Spleen (tissue), 11 donors: ENCODE data around the gene KRTAP5-3. TPM values are rescaled to one million over a fixed set of nuclear protein-coding genes. Genes with fewer than 3 reads are reported as not detected.
"Not testable (repeated sequence)": the region's sequence is repeated elsewhere in the genome, so short reads cannot be mapped to it uniquely, and the experiment has no call there.

Source experiments
- DNase-seq: peaks from one replicate; pipeline ENCODE4 v3.0.0-alpha.2; 2020
- H3K27ac ChIP-seq, 8 donors: fragments of 200-600 bp; sonication (generic) in 7 of 8; 1 replicate in 4 of 8; 2 replicates in 4 of 8; pipeline versions ENCODE4 v1.5.0 to v1.8.0; 2016 to 2021; ENCODE audit warnings: inconsistent platforms in 4 of 8, mild to moderate bottlenecking in 4 of 8, moderate library complexity in 1 of 8
- H3K27me3 ChIP-seq, 7 donors: fragments of 200-600 bp; sonication (generic) in 6 of 7; replicated peaks in 1 of 7; 1 replicate in 4 of 7; 2 replicates in 3 of 7; pipeline versions ENCODE4 v1.5.0 to v1.8.0; 2016 to 2021; ENCODE audit warnings: inconsistent platforms in 3 of 7, mild to moderate bottlenecking in 1 of 7
- H3K36me3 ChIP-seq, 6 donors: fragments of 200-600 bp; sonication (generic) in 5 of 6; 1 replicate in 4 of 6; 2 replicates in 2 of 6; pipeline versions ENCODE4 v1.5.0 to v1.8.0; 2016 to 2021; ENCODE audit warnings: inconsistent platforms in 2 of 6
- H3K4me1 ChIP-seq, 6 donors: fragments of 200-600 bp; sonication (generic) in 5 of 6; 1 replicate in 3 of 6; 2 replicates in 3 of 6; pipeline versions ENCODE4 v1.5.0 to v1.8.0; 2016 to 2021; ENCODE audit warnings: inconsistent platforms in 3 of 6
- H3K4me3 ChIP-seq, 8 donors: fragments of 200-600 bp; sonication (generic) in 7 of 8; 1 replicate in 4 of 8; 2 replicates in 4 of 8; pipeline versions ENCODE4 v1.5.0 to v1.8.0; 2016 to 2021; ENCODE audit warnings: inconsistent platforms in 4 of 8, mild to moderate bottlenecking in 4 of 8, moderate library complexity in 2 of 8
- H3K9me3 ChIP-seq, 8 donors: fragments of 200-600 bp; sonication (generic) in 7 of 8; 1 replicate in 4 of 8; 2 replicates in 4 of 8; pipeline versions ENCODE4 v1.5.0 to v1.8.0; 2016 to 2021; ENCODE audit warnings: inconsistent platforms in 4 of 8
- POLR2A ChIP-seq, 3 donors: fragments of 450-650 bp; IDR thresholded peaks; one replicate each; pipeline ENCODE4 v1.5.1; 2017; ENCODE audit warnings: antibody characterized with exemption in 3 of 3, mild to moderate bottlenecking in 1 of 3
- POLR2AphosphoS5 ChIP-seq, 3 donors: sonication (generic); formaldehyde crosslinking; IDR thresholded peaks; one replicate each; pipeline ENCODE4 v1.5.1; 2017; ENCODE audit warnings: antibody characterized with exemption in 3 of 3
- WGBS, 5 donors: extraction: QIAGEN DNeasy Blood & Tissue Kit in 3 of 5; methylation state at CpG; one replicate each; pipeline versions ENCODE4 v1.1.5 to v1.1.7; 2013 to 2018; 5-methylcytosine and 5-hydroxymethylcytosine counted together
- intact Hi-C: fragments of 100-400 bp; cut with DNase I; formaldehyde crosslinking; loops from one replicate; pipeline ENCODE4 v1.15.0; 2023; ENCODE audit warnings: low total_unique reads
- polyA plus RNA-seq, 3 donors: library from polyadenylated mRNA; stranded (reverse); fragments of 200-250 nt; gene quantifications; one replicate each; pipeline ENCODE4 v1.2.1, GENCODE V29; 2013
- total RNA-seq, 7 donors: library from RNA; depleted of rRNA in 3 of 7; stranded (reverse); fragments of >200 nt in 3 of 7; fragmentation: NEBNext Ultra II Directional in 4 of 7; extraction: Animal tissue kit (Norgen Biotek cat#: 25700) in 4 of 7; gene quantifications; one replicate each; pipeline versions ENCODE4 v1.1.0 to v1.2.1, GENCODE V29; 2016 to 2021
- TF ChIP-seq, protein P1 (sequence below), 11 experiments: fragments of 200-600 bp in 7 of 11; fragments of 450-650 bp in 4 of 11; sonication (generic) in 4 of 11; IDR thresholded peaks in 8 of 11; conservative IDR thresholded peaks in 3 of 11; 1 replicate in 7 of 11; 2 replicates in 4 of 11; pipeline versions ENCODE4 v1.4.0 to v1.8.0; 2016 to 2021; ENCODE audit warnings: antibody characterized with exemption in 11 of 11, inconsistent platforms in 4 of 11, mild to moderate bottlenecking in 1 of 11
- donor health status: healthy with polysubstance abuse.
- donor health status: DM: no; HTN: no; CAD: no; lungs with moderate emphysema.
- donor health status: DM: no; HTN: no; CAD: no.
- donor health status: Bipolar disorder and iron deficiency.
- donor health status: healthy.
- donor health status: DM: no; HTN: no; CAD: no.
- donor health status: DM: yes; HTN: yes; CAD: no.

Gene KRTAP5-3
- total and polyA plus RNA-seq, 10 donors = not detected

DNA sequence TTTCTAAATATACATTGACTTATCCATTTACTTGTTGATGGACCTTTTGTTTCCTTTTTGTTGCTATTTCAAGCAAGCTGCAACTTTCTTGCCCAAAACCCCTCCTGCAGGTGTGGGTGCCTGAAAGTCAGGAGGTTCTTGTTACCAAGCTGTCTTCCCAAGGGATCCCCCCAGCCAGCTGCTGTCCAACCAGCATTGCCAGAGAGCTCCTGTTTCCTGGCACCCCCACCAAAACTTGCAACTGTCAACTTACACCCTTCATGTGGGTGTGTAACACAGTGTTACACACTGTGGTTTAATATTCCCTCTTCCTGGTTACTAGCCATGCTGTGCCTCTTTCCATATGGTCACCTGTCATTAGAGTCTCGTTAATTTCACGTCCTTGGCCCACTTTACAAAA is 21.6 kb downstream of the KRTAP5-3 start:
- peaks cover 0 to 6% (median 0%) of the 10 kb centered on the region in 8 donors for H3K9me3 ChIP-seq
- peaks cover 3 to 22% (median 9%) of the 10 kb centered on the region in 6 donors for H3K4me1 ChIP-seq
- WGBS, 5 donors = 67 to 81% (median 76%) methylated on average over 2 of the region's 2 CpGs
- peak; percentile 12 for DNase-seq
- H3K27ac ChIP-seq = no peak overlapping the region
- H3K4me3 ChIP-seq = no peak overlapping the region
- TF ChIP-seq, protein P1, sequence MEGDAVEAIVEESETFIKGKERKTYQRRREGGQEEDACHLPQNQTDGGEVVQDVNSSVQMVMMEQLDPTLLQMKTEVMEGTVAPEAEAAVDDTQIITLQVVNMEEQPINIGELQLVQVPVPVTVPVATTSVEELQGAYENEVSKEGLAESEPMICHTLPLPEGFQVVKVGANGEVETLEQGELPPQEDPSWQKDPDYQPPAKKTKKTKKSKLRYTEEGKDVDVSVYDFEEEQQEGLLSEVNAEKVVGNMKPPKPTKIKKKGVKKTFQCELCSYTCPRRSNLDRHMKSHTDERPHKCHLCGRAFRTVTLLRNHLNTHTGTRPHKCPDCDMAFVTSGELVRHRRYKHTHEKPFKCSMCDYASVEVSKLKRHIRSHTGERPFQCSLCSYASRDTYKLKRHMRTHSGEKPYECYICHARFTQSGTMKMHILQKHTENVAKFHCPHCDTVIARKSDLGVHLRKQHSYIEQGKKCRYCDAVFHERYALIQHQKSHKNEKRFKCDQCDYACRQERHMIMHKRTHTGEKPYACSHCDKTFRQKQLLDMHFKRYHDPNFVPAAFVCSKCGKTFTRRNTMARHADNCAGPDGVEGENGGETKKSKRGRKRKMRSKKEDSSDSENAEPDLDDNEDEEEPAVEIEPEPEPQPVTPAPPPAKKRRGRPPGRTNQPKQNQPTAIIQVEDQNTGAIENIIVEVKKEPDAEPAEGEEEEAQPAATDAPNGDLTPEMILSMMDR (IDR thresholded peaks at IDR 0.05 in 8 of 11, conservative IDR thresholded peaks at IDR 0.05 in 3 of 11) = no peak
- TF ChIP-seq POLR2AphosphoS5 (IDR thresholded peaks at IDR 0.05) (no peak), POLR2A (IDR thresholded peaks at IDR 0.05) (no peak)
- no peaks in the 10 kb centered on the region for H3K36me3 ChIP-seq
- intact Hi-C loops = no loop called here
- H3K27me3 ChIP-seq = peaks cover 0 to 71% (median 4%) of the 10 kb centered on the region in 7 donors

DNA sequence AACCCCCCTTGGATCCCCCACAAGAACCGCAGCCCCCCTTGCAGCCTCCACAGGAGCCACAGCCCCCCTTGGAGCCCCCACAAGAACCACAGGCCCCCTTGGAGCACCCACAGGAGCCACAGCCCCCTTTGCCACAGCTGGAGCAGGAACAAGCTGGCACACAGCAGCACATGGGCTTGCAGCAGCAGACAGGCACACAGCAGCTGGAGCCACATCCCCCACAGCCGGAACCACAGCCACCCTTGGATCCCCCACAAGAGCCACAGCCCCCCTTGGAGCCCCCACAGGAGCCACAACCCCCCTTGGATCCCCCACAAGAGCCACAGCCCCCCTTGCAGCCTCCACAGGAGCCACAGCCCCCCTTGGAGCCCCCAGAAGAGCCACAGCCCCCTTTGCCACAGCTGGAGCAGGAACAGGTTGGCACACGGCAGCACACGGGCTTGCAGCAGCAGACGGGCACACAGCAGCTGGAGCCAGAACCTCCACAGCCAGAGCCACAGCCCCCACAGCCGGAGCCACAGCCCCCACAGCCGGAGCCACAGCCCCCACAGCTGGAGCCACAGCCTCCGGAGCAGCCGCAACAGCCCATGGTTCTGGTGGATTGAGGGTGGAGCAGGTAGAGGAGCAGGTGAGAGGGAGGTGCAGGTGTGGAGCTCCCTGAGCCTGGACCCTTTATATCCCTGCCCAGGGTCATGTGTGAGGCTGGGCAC is 23.4 kb downstream of the KRTAP5-3 start, which contains the start of gene KRTAP5-1:
TSS of gene KRTAP5-1 (minus strand) at position 623 of the 710 bp plus-strand sequence. CDS start at position 589, 34 bp downstream.
- 18 to 38% (median 27%) methylated on average over 5 to 9 of the region's 9 CpGs; no CpG with 5 or more reads in 1 of the 5 donors for WGBS, 5 donors
- Histone ChIP-seq H3K27me3 (peaks cover 0 to 61% (median 4%) of the 10 kb centered on the region in 7 donors), H3K4me1 (peaks cover 3 to 18% (median 9%) of the 10 kb centered on the region in 6 donors)
- intact Hi-C loops, H3K4me3 ChIP-seq, H3K9me3 ChIP-seq, H3K27ac ChIP-seq, H3K36me3 ChIP-seq: not testable (repeated sequence)
- peak; percentile 42 for DNase-seq

DNA sequence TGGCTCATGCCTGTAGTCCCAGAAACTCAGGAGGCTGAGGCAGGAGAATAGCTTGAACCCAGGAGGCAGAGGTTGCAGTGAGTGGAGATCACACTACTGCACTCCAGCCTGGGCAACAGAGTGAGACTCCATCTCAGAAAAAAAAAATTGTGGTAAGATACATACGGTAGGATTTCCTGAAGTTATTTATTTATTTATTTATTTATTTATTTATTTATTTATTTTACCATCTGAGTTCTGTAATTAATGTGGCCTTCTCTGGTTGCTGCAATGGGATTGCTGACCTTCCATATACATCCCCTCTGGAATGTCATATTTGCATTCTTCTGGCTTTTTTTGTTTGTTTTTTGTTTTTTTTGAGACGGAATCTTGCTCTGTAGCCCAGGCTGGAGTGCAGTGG is 25.4 kb downstream of the KRTAP5-3 start:
- H3K9me3 ChIP-seq = peaks cover 0 to 16% (median 10%) of the 10 kb centered on the region in 8 donors
- H3K27ac ChIP-seq, H3K4me1 ChIP-seq, H3K36me3 ChIP-seq, H3K4me3 ChIP-seq, intact Hi-C loops, DNase-seq: not testable (repeated sequence)
- WGBS, 5 donors = 58 to 71% (median 67%) methylated on average over 2 of the region's 2 CpGs
- H3K27me3 ChIP-seq = peaks cover 0 to 59% (median 4%) of the 10 kb centered on the region in 7 donors

DNA sequence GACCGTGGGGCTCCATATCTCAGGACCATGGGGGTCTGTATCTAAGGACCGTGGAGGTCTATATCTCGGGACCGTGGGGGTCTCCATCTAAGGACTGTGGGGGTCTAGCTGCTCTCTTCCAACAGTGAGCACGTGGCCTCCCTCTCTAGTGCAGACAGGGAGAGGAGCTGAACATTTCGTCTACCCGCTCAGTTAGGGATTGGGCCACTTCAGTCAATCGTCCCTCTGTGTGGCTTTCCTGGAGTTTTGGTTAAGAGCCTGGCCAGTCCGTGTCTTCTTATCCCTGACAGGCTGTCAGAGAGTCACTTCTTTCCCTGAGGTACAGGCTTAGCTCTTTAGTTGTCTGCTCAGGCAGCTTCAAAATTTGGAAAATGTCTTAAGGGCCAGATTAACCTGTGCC is 26.3 kb downstream of the KRTAP5-3 start:
- 73 to 91% (median 84%) methylated on average over 6 to 9 of the region's 9 CpGs for WGBS, 5 donors
- peaks cover 0 to 20% (median 12%) of the 10 kb centered on the region in 8 donors for H3K9me3 ChIP-seq
- H3K27ac ChIP-seq = no peak overlapping the region
- no peak overlapping the region for H3K4me3 ChIP-seq
- H3K27me3 ChIP-seq = peaks cover 0 to 61% (median 4%) of the 10 kb centered on the region in 7 donors
- TF ChIP-seq POLR2A (IDR thresholded peaks at IDR 0.05) = no peak
- no peak for TF ChIP-seq POLR2AphosphoS5 (IDR thresholded peaks at IDR 0.05)
- TF ChIP-seq, protein P1 (IDR thresholded peaks at IDR 0.05 in 8 of 11, conservative IDR thresholded peaks at IDR 0.05 in 3 of 11) = no peak
- no peaks in the 10 kb centered on the region for H3K36me3 ChIP-seq
- no peak for DNase-seq
- peaks cover 0 to 4% (median 0%) of the 10 kb centered on the region in 6 donors for H3K4me1 ChIP-seq
- intact Hi-C loops = no loop called here

DNA sequence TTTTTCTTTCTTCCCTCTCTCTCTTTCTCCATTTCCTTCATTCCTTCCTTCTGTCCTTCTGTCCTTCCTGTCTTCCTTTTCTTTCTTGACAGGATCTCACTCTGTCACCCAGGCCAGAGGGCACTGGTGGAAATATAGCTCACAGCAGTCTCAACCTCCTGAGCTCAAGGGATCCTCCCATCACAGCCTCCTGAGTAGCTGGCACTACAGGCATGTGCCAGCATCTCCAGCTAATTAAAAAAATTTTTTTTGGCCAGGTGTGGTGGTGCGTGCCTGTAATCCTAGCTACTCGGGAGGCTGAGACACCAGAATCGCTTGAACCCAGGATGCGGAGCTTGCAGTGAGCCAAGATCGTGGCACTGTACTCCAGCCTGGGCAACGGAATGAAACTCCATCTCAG is 31.4 kb downstream of the KRTAP5-3 start:
- intact Hi-C loops = loop anchor here (10.0 kb wide), 1 partner anchor 372 kb away; no protein-coding TSS in a partner anchor
- Histone ChIP-seq H3K4me1 (peaks cover 6 to 29% (median 25%) of the 10 kb centered on the region in 6 donors), H3K27ac (no peak overlapping the region), H3K27me3 (peaks cover 0 to 64% (median 22%) of the 10 kb centered on the region in 7 donors), H3K4me3 (no peak overlapping the region), H3K36me3 (no peaks in the 10 kb centered on the region), H3K9me3 (peaks cover 0 to 20% (median 12%) of the 10 kb centered on the region in 8 donors)
- DNase-seq = no peak
- TF ChIP-seq POLR2AphosphoS5 (IDR thresholded peaks at IDR 0.05) (no peak), POLR2A (IDR thresholded peaks at IDR 0.05) (no peak)
- TF ChIP-seq, protein P1 (IDR thresholded peaks at IDR 0.05 in 8 of 11, conservative IDR thresholded peaks at IDR 0.05 in 3 of 11) = no peak
- 76 to 87% (median 77%) methylated on average over 6 of the region's 6 CpGs for WGBS, 5 donors
